Measurements from ENCODE around the gene CPT1A.

GRCh38 chr11:68763926-68764657, 77.6 kb downstream of the CPT1A start:
- TF ChIP-seq, protein P1, sequence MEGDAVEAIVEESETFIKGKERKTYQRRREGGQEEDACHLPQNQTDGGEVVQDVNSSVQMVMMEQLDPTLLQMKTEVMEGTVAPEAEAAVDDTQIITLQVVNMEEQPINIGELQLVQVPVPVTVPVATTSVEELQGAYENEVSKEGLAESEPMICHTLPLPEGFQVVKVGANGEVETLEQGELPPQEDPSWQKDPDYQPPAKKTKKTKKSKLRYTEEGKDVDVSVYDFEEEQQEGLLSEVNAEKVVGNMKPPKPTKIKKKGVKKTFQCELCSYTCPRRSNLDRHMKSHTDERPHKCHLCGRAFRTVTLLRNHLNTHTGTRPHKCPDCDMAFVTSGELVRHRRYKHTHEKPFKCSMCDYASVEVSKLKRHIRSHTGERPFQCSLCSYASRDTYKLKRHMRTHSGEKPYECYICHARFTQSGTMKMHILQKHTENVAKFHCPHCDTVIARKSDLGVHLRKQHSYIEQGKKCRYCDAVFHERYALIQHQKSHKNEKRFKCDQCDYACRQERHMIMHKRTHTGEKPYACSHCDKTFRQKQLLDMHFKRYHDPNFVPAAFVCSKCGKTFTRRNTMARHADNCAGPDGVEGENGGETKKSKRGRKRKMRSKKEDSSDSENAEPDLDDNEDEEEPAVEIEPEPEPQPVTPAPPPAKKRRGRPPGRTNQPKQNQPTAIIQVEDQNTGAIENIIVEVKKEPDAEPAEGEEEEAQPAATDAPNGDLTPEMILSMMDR (IDR thresholded peaks at IDR 0.05) = no peak
- TF ChIP-seq POLR2A (IDR thresholded peaks at IDR 0.05) = no peak

All from ovary (tissue), 3 donors.